Activated gamma-delta T cell (primary cell): ENCODE data around the gene FBH1.
"Not testable (repeated sequence)": the region's sequence is repeated elsewhere in the genome, so short reads cannot be mapped to it uniquely, and the experiment has no call there.

Experiments
- DNase-seq: peaks from one replicate; lab custom pipeline; 2025; lab: John Stamatoyannopoulos, UW

Gene FBH1

DNA sequence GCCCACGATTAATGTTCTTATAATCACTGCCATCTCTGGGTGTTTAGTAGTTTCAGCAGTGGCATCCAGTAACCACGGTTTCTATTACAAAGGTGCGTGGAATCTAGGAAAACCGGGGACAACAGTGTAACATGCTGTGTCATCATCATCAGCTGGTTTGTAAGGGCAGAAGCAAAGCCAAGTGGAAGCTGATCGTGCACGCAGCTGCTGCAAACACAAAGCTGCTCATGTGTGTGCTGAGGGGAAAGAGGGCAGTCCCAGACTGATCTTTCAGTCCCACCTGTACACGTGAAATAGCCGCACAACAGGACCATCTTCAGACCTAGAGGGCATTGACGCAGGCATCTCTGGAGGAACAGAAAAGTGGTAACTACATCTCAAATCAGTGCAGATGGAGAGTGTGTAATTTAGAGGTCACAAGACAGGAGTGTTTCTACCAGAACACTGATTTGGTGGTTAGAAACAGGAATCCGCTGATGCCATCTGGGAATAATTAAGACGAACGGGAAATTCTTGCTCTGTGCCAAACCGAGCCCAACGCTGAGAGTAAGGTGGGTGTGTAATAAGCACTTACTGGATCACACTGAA, 13.8 kb upstream of the FBH1 start:
- DNase-seq: no peak

DNA sequence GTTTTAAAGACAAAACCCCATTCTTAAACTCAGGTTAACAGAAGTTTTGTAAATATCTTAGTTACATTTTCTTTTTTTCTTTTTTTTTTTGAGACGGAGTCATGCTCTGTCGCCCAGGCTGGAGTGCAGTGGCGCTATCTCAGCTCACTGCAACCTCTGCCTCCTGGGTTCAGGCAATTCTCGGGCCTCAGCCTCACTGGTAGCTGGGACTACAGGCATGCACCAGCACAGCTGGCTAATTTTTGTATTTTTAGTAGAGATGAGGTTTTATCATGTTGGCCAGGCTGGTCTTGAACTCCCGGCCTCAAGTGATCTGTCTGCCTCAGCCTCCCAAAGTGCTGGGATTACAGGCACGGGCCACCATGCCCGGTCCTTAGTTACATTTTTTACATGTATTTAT, 13.0 kb upstream of the FBH1 start:
- DNase-seq: not testable (repeated sequence)

DNA sequence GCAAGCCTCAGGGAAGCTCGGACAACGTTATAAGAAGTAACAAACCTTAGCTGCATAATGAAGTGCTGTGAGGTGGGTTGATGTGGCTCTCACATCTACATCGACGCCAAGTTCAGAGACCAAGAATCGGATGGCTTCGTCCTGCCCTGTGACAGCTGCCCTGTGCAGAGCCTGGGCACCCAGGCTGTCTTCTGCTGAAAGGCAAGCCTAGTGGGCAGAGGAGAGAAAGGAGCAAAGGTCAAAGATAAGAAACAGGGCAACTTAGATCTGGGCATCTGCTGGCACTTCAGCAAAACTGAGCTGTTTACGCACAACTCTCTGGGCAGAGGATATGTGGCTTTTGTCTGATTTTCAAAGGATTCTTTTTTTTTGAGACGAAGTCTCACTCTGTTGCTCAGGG, 7.1 kb upstream of the FBH1 start:
- no peak for DNase-seq

DNA sequence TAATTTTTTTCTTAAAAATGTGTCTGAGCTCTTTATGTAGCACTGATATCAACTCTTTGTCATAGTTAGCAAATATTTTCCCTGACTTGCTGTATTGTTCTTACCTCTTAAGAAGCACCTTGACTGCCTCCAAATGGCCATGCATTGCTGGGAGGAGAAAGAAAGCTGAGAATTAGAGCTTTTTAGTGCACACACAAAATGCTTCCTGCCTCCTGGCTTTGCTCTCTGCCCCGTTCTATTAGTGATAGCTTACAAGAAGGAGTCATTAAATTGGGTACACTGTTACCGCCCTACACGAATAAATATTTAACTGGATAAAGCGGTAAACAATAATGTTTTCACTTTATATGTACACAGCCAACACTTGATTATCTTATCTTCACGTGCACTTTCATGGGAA, 4.4 kb upstream of the FBH1 start:
- no peak for DNase-seq

DNA sequence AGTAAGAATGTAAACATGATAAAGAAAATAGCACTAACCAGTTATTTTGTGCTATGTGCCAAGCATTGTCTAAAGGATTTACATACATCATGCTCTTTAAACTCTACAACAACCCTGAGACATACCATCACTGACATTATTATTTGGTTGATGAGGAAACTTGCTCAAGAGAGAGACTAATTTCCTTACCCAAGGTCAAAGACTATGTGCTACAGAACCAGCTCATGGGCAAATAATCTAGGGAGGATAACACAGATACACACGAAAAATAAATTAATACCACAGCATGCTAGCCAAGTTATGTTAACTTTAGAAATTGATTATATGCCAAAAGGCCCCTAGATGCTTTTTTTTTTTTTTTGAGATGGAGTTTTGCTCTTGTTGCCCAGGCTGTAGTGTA, 3.0 kb upstream of the FBH1 start:
- no peak for DNase-seq

DNA sequence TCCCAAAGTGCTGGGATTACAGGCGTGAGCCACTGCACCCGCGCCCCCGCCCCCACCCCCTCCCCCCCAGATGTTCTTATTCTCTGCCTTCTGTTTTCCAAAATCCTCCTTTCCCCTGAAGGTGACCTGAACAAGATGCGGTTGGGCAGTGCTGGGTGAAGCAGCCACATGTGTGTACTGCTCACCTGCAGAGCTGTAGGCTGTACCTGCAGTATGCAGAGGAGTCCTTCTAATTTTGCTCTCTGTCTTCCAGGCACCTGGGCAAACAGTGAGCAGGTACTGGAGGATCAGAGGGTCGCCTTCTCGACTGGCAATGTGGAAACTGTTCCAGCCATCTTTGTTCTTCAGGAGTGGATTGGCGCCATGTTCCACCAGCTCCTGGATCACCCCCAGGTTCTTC, 2.4 kb upstream of the FBH1 start:
- DNase-seq: no peak

DNA sequence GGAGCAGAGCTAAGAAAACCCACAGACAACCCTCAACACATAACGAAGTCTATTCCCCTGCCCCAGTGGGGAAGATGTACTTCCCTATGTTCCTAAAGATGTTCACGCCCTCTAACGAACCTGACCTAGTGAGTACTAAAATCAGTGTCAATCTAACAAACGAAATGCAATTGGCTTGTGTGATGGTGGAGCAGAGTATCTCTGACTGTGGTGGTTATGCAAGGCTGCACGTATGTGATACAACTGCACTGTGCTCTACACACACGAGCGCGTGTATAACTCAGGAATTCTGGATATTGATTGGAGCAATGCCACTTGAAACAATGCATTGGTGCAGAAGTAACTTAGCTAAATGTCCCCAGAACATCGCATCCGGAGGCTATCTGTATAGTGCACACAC, 1.7 kb upstream of the FBH1 start:
- no peak for DNase-seq

DNA sequence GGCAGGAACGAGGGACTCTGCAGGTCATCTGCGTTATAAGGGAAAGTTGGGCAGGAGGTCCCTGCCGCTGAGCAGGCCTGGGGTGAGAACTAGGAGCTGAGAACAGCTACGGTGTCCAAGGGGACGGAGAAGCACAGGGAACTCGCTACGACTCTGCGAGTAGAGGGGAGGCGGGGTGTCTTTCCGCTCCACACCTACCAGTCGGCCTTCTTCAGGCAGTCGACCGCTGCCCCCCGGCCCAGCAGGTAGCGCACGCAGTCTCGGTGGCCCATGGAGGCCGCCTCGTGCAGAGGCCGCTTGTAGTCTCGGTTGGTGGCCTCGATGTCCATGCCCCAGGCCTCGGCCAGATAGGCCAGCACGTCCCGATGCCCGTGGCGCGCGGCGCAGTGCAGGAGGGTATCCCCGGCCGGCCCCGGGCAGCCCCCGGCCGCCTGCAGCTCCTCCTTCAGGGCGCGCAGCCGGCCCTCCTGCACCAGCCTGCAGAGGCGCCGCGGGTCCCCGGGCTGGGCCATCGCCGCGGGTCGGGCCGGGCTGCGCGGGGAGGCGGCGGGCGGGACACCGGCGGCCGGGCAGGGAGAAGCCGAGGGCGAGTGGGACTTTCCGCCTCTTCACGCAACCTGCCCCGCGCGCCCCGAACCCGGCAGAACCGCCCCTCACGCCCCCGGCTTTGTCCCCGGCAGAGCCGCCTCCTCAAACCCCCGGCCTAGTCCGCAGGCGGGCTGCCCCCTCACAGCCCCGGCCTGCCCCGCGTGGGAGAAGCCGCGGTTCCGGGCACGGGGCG, 1.0 kb upstream of the FBH1 start:
- DNase-seq: peak; percentile 38

DNA sequence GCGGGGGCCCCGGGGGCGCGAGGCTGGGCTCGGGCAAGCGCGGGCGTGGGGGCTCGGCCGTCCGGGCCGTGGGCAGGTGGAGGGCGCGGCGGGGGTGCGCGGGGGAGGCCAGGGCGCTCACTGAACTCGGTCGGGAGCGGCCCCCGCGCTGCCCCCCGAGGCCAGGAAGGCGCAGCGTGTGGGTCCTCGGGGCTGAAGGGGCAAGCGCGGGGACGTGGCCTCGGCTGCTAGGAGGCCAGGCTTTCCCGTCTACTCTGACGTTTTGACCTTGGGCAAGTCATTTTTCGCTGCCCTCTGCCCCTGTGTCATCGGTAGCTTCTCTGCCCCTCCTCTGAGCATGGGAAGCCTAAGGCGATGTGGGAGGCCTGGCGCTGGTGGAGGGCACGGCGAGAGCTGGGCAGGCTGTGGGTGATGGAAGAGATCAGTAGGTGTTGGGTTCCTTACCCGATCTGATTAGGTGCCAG, 441 bp downstream of the FBH1 start:
- DNase-seq: no peak

DNA sequence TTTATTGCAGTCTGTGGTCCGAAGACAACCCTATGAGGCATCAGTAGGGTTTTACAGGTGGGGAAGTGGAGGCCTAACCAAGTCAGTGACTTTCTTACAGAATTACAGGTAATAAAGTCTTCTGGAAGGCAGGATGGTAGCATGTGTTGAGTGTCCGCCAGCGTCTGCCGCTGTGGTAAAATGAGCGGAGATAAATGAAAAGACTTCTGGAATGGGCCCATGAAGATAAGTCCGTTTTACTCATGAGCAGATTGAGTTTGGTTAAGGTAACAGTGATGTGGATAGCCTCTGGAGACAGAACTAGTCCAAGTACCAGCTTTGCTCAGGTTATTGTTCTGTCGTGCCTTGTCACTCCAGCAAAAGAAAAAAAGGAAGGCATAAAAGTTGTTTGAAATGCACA, 966 bp downstream of the FBH1 start:
- no peak for DNase-seq

DNA sequence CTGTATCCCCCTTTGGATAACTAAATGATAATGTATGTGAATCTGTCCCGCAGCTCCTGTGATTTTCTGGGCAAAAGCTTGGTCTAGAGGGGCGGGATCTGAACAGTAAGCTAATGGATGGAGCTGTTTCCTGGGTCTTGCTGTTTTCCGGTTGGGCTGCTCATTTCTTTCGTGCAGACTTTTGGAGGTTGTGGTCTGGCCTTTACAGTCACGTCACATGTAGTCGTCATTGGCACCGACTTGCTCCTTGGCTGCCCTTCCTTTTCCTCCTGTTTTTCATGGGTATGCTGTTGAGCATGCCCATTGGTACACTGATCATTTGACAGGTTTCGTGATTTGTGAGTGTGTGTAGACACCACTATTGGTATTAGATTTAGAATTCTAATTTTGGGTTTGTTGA, 2.0 kb downstream of the FBH1 start:
- DNase-seq: no peak

DNA sequence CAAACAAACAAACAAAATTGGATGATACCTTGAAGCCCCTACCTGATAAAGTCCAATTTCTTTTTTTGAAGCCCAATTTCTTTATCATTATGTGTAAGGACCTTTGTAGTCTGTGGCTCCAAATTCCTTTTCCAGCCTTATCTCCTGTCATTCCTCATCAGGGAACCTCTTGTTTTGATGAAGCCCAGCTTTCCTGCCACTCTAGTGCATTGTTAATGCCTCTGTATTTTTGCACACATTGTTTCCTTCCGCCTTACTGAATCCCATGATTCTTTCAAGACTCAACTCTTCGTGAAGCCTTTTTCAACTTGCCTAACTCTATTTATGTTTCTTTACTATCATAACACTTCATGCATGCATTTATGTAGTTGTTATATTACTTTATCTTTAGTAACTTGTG, 3.3 kb downstream of the FBH1 start:
- no peak for DNase-seq

DNA sequence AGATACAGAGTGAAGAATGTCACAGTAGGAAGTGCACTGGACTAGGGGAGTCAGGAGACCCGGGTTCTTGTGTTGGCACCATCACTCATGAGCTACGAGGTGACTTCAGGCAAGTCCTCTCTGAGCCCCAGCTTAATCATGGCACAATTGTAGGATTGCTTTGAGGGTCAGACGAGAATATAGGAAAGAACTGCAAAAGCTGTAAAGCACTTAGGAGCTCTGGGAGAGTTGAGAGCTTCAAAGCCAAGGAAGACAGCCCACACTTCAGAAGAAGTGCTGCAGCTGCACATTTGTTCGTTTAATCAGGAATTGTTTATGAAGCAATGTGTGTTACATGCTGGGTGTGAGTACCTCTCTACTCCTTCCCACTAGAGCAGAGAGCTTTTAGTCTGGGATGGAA, 4.4 kb downstream of the FBH1 start:
- DNase-seq: no peak

DNA sequence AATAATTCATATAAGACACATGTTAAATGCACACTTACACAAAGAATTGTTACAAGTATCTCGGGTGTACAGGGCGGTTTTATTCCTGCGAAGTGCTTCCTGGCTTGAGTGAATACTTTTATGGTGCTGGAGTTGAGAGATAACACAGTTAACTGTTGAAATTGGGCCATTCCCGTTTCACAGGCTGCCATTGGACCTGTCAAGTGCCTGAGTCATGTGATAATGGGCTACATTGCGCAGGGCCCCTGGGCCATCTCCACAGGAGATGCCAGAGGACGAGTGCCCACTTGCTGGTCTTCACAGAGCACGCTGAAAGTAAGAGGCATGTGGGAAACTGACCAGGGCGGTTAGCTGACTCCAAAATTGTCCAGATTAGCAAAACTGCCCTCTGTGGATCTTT, 4.8 kb downstream of the FBH1 start:
- DNase-seq: no peak

DNA sequence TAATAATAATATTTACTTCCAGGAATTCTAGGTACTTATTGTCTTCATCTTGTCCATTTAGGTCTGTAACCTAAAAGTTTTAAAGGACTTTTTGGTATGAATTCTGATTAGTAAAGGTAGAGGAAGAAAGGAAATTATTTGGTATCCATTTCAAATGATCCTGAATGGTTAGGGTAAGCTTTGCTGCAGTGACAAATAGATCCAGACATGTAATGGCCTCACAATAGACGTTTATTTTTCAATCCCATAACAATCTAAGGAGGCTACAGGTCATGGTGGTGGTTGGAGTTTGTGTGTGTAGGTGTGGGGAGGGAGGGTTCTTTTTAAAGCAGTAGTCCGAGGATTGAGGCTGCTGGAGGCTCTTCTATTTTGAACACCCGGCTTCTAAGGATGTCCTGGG, 5.3 kb downstream of the FBH1 start:
- DNase-seq: no peak

DNA sequence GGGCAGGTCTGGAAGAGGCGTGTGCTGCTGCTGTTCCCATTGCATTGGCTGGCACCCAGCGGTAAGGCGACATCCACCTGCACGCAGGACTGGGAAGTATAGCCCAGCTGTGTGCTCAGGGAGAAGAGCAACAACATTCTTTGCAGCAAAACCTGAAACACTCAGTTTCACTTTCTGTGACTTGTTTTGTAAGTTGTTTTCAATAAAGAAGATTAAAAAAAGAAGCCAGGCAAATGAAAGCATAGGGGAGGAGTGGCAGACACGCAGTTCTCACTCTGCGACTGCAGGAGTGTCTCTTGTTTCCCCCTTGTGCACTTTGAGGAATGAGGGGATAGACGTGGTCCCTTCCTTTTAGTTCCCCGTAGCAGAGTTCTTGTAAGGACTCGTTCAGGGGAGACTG, 5.8 kb downstream of the FBH1 start:
- no peak for DNase-seq

DNA sequence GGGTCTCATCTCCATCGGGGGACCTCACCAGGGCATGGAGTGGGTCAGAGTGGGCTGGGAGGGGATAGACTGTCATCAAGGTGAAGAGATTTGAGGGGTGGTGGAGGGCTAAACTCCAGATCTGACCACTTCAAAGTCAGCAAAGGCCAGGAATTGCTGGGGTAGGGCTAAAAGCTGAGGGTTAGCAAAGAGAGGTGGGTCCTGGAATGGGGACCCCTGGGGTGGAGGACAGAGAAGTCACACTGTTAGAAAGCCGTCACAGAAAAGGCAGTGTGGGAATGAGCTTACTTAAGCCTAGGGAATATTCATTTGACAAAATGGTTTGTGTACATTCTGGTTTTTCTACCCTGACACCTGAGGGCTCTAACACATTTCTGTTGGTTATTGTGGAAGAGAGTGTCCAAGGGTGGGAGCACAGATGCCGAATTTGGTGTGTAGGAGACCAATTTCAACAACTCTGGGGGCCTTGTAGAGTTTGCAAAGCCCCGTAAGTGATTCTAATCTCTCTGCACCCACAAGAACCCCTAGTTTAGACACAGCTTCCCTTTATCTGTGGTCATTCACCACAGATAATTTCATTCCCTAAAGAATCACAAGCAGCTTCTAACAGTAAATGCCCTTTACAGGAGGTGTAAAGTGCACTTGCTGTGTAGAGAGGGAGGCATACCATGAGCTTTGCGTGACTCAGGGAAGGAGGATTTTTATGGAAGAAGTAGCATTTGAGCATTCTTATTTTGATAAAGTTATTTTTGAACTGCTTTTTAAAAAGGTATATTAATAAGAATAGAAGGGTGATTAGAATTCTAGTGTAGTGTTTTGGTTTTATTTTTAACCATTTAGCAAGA, 6.4 kb downstream of the FBH1 start:
- DNase-seq: no peak

DNA sequence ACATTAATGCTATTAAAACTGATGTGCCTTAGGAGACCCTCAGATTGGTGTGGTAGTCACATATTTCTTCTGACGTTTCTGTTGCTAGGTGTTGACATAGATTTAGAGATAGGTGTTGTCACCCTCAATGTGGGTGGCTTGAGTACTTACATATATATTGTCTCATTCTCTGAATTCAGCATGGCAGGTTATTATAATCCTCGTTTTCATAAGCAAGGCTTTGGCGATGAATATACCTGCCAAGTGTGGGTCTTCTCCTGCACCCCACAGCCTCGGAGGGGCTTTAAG, 7.0 kb downstream of the FBH1 start:
- no peak for DNase-seq

DNA sequence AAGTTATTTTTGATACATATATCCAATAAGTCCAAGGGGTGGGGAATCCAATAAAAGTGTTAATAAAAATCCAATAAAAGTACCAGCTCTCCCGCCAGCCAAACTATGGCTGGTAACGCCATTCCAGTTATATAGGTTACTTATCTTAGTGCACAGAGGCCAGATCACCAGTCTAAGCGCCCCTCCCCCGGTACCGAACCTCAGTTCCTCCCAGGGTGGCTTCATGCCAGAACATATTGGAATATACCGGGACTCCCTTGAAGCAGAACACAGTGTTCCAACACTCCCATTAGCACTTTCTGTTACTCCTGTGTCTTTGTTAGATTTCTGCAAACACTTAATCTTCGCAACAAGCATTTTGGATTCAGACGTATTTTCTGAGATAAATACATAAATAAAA, 7.5 kb downstream of the FBH1 start:
- DNase-seq: no peak

DNA sequence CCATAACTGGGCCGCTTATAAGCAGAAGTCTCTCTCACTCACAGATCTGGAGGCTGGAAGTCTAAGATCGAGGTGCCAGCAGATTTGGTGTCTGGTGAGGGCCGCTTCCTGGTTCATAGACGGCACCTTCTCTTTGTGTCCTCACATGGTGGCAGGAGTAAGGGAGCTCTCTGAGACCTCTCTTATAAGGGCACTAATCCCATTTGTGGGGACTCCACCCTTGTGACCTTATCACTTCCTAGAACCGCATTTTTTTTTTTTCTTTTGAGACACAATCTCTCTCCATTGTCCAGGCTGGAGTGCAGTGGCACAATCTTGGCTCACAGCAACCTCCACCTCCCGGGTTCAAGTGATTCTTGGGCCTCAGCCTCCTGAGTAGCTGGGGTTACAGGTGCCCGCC, 8.1 kb downstream of the FBH1 start:
- no peak for DNase-seq

DNA sequence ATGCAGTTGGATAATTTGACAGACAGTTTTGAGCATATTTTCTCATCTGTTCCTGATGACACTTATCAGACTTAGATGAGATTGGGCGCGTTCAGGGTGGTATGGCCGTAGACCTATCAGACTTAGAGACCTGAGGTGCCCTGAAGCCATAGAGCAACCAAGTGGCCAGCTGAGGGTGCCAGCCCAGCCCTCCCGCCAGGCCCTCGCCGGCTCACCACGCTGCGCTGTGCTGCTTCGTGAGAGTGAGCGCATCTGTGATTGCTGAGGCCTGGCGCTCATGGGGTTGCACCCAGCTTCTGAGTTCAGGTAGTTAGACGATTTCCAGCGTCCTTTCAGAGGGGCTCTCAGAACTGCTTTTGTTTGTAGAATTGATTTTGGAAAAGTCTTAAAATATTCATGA, 10.2 kb downstream of the FBH1 start:
- DNase-seq: no peak

DNA sequence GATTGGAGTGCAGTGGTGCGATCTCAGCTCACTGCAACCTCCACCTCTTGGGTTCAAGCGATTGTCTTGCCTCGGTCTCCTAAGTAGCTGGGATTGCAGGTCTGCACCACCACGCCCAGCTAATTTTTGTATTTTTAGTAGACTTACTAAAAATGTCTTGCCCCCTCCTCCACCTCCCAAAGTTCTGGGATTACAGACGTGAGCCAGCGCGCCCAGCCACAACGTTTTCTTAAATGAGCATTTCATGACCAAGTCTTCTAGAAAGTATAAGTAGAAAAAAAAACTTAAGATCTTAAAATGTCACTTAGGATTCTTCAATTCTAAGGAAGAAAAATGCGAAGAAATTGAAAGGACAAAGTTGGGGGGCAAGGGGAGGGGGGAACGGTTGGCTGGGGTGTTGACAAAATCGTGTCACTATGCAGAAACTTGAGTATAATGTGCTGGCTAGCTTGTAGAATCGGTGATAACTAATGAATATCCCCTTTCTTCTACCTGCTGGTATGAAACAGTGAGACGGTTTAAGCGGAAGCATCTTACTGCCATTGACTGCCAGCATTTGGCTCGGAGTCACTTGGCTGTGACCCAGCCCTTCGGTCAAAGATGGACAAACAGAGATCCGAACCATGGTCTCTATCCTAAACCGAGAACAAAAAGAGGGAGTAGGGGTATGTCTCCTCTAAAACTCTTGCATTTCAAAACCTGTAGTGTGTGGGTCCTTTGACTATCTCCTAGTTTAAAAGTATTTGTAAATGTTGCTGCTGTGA, 12.7 kb downstream of the FBH1 start:
- no peak for DNase-seq

DNA sequence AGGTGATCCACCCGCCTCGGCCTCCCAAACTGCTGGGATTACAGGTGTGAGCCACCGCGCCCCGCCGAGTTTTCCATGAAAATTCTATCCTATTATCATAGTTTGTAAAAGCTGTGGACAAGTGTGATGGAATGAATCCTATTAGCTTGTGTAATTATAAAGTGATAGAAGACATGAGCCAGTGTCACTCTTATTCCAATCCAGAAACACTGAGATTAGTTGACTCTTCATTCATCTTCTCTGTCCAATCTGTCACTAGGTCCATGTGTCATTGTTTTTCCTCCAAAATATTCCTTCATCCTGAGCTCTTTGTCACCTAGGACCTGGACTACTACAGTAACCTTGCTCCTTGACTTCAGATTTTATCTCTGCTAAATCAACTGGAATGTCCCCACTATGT, 13.5 kb downstream of the FBH1 start:
- no peak for DNase-seq
